Body of pancreas (tissue), 4 donors: ENCODE measurements around the gene HERC2. TPM values are rescaled to one million over a fixed set of nuclear protein-coding genes. Genes with fewer than 3 reads are reported as not detected.

ENCODE experiments used
- ATAC-seq: fragments of 150-250 bp; one replicate; pipeline ENCODE4 v1.9.1; 2016
- DNase-seq, 4 donors: peaks; one replicate each; pipeline ENCODE4 v3.0.0-alpha.2; 2019
- H3K27ac ChIP-seq, 4 donors: fragments of 200-600 bp; sonication (generic); 1 replicate in 3 of 4; 2 replicates in 1 of 4; pipeline versions ENCODE4 v1.5.1 to v1.6.1; 2016 to 2019; ENCODE audit warnings: mild to moderate bottlenecking in 1 of 4, mixed read lengths in 1 of 4, moderate library complexity in 1 of 4
- H3K27me3 ChIP-seq, 2 donors: fragments of 200-600 bp; sonication (generic); one replicate each; pipeline ENCODE4 v1.6.0; 2016; ENCODE audit warnings: mild to moderate bottlenecking in 1 of 2
- H3K36me3 ChIP-seq, 2 donors: fragments of 200-600 bp; sonication (generic); replicated peaks in 1 of 2; 2 replicates each; pipeline ENCODE4 v1.5.1; 2016; ENCODE audit warnings: low read depth in 2 of 2; ENCODE audit not compliant: insufficient read depth in 1 of 2
- H3K4me1 ChIP-seq: fragments of 200-600 bp; sonication (generic); one replicate; pipeline ENCODE4 v1.6.0; 2016
- H3K4me3 ChIP-seq, 2 donors: fragments of 200-600 bp; sonication (generic); 1 replicate in 1 of 2; 2 replicates in 1 of 2; pipeline ENCODE4 v1.5.1; 2016 to 2019
- H3K9me3 ChIP-seq, 3 donors: fragments of 200-600 bp; sonication (generic); 1 replicate in 2 of 3; 2 replicates in 1 of 3; pipeline ENCODE4 v1.5.1; 2016
- CTCF ChIP-seq, 7 experiments: fragments of 450-650 bp in 4 of 7; fragments of 200-600 bp in 3 of 7; sonication (generic) in 3 of 7; IDR thresholded peaks; one replicate each; pipeline ENCODE4 v1.5.1; 2016 to 2019; ENCODE audit warnings: antibody characterized with exemption in 7 of 7
- POLR2A ChIP-seq, 3 donors: fragments of 450-650 bp; IDR thresholded peaks; one replicate each; pipeline ENCODE4 v1.6.1; 2016; ENCODE audit warnings: antibody characterized with exemption in 3 of 3, mild to moderate bottlenecking in 2 of 3
- WGBS, 2 donors: methylation state at CpG; one replicate each; pipeline ENCODE4 v1.1.5; 2017; 5-methylcytosine and 5-hydroxymethylcytosine counted together
- intact Hi-C: fragments of 100-400 bp; cut with DNase I; formaldehyde crosslinking; loops from one replicate; pipeline ENCODE4 v1.15.1; 2023
- total RNA-seq, 2 donors: library from RNA; depleted of rRNA; stranded (reverse); fragments of >200 nt; gene quantifications; one replicate each; pipeline ENCODE4 v1.1.0, GENCODE V29; 2016

Gene HERC2
- total RNA-seq, 2 donors from 2014 or later: 36.3 to 76.5 TPM

- Histone ChIP-seq H3K27ac (no peak overlapping the region), H3K27me3 (no peaks in the 10 kb centered on the region), H3K36me3 (no peaks in the 10 kb centered on the region), H3K4me1 (peaks cover 4% of the 10 kb centered on the region), H3K9me3 (no peaks in the 10 kb centered on the region), H3K4me3 (no peak overlapping the region)
- TF ChIP-seq POLR2A (IDR thresholded peaks at IDR 0.05) (no peak), CTCF (IDR thresholded peaks at IDR 0.05) (no peak)
- DNase-seq: no peak
- intact Hi-C loops: no loop called here
- WGBS, 2 donors: 97 to 98% methylated on average over 7 of the region's 7 CpGs
- ATAC-seq: no peak
Measured at GRCh38 chr15:28281876-28282275, 40.1 kb downstream of the HERC2 start.

GRCh38 chr15:28274635-28275034, 47.3 kb downstream of the HERC2 start:
- ATAC-seq: no peak
- 94 to 96% methylated on average over 15 to 16 of the region's 16 CpGs for WGBS, 2 donors
- Histone ChIP-seq H3K27ac (no peak overlapping the region), H3K36me3 (peaks cover 0 to 16% of the 10 kb centered on the region in 2 donors), H3K27me3 (no peaks in the 10 kb centered on the region), H3K4me1 (no peaks in the 10 kb centered on the region), H3K4me3 (no peak overlapping the region), H3K9me3 (no peaks in the 10 kb centered on the region)
- intact Hi-C loops: no loop called here
- TF ChIP-seq CTCF (IDR thresholded peaks at IDR 0.05): no peak
- no peak for TF ChIP-seq POLR2A (IDR thresholded peaks at IDR 0.05)
- no peak for DNase-seq

- Histone ChIP-seq H3K9me3 (no peaks in the 10 kb centered on the region), H3K4me3 (no peak overlapping the region), H3K4me1 (no peaks in the 10 kb centered on the region), H3K27ac (no peak overlapping the region), H3K36me3 (peaks cover 0 to 20% of the 10 kb centered on the region in 2 donors), H3K27me3 (no peaks in the 10 kb centered on the region)
- ATAC-seq (no peak), DNase-seq (no peak)
- 91 to 93% methylated on average over 25 to 27 of the region's 27 CpGs for WGBS, 2 donors
- TF ChIP-seq POLR2A (IDR thresholded peaks at IDR 0.05): no peak
- TF ChIP-seq CTCF (IDR thresholded peaks at IDR 0.05): no peak
- intact Hi-C loops: no loop called here
Measured at GRCh38 chr15:28273873-28274610, 47.9 kb downstream of the HERC2 start.

- DNase-seq (peak in 1 of 4 donors; percentile 17), ATAC-seq (no peak)
- TF ChIP-seq POLR2A (IDR thresholded peaks at IDR 0.05) (no peak), CTCF (IDR thresholded peaks at IDR 0.05) (no peak)
- H3K9me3 ChIP-seq: no peaks in the 10 kb centered on the region
- no peaks in the 10 kb centered on the region for H3K4me1 ChIP-seq
- no peaks in the 10 kb centered on the region for H3K27me3 ChIP-seq
- H3K27ac ChIP-seq: no peak overlapping the region
- H3K4me3 ChIP-seq: no peak overlapping the region
- whole genome bisulfite sequencing, 2 donors: 76 to 84% methylated on average over 5 of the region's 5 CpGs
- H3K36me3 ChIP-seq: peaks cover 0 to 24% of the 10 kb centered on the region in 2 donors
- intact Hi-C loops: no loop called here
Measured at GRCh38 chr15:28273468-28273867, 48.5 kb downstream of the HERC2 start.

- Histone ChIP-seq H3K27me3 (no peaks in the 10 kb centered on the region), H3K4me1 (no peaks in the 10 kb centered on the region), H3K36me3 (peaks cover 0 to 28% of the 10 kb centered on the region in 2 donors), H3K27ac (no peak overlapping the region), H3K4me3 (no peak overlapping the region), H3K9me3 (no peaks in the 10 kb centered on the region)
- 90 to 92% methylated on average over 8 of the region's 8 CpGs for WGBS, 2 donors
- ATAC-seq (no peak), DNase-seq (no peak)
- no peak for TF ChIP-seq CTCF (IDR thresholded peaks at IDR 0.05)
- TF ChIP-seq POLR2A (IDR thresholded peaks at IDR 0.05): no peak
- intact Hi-C loops: no loop called here
Measured at GRCh38 chr15:28272587-28272986, 49.4 kb downstream of the HERC2 start.
